GM19397 (cell line): ENCODE measurements around the gene ABCF2.

Source experiments
- ATAC-seq: cut with Tn5 transposase; IDR thresholded peaks from one replicate; pipeline ENCODE4 v1.9.1; 2021; ENCODE audit warnings: mild to moderate bottlenecking, moderate library complexity; ENCODE audit not compliant: unreplicated experiment

Gene ABCF2

DNA sequence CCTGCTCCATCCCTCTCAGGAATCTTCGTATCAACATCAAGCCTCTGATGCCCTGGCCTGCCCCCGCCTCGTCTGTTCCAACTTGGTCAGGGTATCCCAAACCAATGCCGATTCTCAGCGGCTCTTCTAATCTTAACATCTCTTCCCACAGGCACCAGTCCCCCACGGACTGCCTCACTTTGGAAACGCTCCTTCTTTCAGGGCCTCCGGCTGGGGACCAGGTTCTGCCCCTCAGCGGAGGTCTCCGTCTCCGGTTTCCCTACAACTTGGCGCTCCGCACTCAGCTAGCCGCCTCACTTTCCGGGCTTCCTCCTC is 488 bp downstream of the ABCF2 start:
- no peak for ATAC-seq

DNA sequence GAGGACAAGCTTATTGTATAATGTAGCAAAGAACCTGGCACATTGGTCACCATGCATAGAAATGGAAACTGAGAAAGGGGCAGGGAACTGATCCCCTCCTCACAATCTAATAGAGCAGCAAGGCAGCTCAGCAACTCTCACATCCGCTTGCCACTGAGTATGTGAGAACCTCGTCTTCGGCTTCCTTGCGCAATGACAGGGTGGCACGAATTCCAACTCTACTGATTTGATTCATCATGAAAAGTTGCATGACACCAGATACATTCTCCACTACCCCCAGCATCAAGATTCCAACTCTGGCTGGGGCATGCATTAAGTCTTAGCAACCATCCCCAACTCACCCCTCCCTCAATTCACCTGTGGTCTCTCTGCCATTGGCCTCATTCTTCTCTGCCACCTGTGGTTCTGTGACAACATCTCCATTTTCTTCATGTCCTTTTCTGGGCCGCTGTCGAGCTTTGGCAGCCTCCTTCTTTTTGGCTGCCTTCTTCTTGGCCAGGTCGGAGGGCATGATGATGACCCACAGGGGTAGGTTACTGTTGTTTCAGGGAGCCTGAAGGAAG is 976 bp downstream of the ABCF2 start:
- no peak for ATAC-seq

DNA sequence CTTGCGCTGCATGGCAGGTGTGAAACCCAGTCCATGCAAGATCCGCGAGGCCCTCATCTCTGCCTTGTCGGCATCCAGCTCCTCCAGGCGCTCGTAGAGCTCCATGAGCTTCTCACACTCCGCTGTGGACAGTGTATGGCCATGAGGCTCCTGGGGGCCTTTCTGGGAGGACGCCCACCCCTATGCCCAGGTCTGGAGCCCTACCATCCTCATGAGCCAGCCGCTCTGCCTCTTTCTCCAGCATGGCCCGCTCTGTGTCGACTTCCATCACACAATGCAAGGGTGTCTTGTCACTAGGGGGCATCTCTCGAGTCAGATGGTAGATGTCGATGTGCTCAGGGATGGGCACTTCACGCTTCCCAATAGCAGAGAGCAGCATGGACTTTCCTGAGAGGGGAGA is 3.3 kb downstream of the ABCF2 start:
- ATAC-seq: no peak

DNA sequence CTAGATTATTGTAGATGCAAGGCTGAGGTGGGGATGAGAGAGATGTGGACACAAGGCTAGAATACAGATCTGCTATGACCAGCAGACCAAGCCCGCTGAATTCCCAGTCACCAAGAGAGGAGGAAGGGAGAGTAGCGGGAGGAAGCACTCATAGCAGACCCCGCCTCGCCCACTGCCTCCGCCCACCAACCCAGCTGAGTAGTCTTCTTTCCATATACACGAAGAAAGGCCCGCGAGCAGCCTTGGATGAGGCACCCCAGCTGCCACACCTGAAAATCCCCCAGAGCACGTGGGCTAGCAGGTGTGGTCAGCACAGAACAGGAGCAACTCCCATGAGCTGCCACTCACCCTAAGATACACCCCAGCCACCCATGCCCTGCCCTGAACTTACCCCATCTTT is 8.8 kb downstream of the ABCF2 start:
- no peak for ATAC-seq

GRCh38 chr7:151215396-151215795 is 11.6 kb downstream of the ABCF2 start:
- ATAC-seq: no peak

DNA sequence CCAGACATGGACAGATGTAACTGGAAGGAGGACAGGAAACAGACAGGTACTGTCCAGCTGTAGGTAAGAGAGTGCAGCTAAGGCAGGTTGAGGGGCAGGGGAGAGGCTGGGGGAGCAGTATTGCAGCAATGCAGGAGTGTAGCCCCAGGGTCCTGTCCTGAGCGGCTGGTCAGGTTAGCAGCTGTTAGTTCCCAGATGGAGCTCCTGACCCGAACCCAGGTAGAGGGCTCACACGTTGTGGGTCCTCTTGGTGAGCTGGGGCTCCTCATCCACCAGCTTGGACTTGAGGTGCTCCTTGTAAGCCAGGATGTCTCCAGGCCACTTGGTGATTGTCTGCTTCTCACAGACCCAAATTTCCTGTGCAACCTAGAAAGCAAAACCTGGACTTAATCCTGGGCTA is 13.2 kb downstream of the ABCF2 start:
- no peak for ATAC-seq

DNA sequence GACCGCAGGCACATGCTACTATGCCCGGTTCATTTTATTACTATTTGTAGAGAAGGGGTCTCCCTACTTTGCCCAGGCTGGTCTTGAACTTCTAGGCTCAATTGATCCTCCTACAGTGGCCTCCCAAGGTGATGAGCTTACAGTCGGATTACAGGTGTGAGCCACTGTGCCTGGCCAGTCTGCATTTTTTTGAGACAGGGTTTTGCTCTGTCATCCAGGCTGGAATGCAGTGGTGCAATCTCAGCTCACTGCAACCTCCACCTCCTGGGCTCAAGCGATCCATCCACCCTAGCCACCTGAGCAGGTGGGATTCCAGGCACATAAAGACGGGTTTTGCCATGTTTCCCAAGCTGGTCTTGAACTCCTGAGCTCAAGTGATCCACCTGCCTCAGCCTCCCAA is 14.4 kb downstream of the ABCF2 start:
- ATAC-seq: no peak

GRCh38 chr7:151211155-151211772 is 15.7 kb downstream of the ABCF2 start:
- no peak for ATAC-seq

DNA sequence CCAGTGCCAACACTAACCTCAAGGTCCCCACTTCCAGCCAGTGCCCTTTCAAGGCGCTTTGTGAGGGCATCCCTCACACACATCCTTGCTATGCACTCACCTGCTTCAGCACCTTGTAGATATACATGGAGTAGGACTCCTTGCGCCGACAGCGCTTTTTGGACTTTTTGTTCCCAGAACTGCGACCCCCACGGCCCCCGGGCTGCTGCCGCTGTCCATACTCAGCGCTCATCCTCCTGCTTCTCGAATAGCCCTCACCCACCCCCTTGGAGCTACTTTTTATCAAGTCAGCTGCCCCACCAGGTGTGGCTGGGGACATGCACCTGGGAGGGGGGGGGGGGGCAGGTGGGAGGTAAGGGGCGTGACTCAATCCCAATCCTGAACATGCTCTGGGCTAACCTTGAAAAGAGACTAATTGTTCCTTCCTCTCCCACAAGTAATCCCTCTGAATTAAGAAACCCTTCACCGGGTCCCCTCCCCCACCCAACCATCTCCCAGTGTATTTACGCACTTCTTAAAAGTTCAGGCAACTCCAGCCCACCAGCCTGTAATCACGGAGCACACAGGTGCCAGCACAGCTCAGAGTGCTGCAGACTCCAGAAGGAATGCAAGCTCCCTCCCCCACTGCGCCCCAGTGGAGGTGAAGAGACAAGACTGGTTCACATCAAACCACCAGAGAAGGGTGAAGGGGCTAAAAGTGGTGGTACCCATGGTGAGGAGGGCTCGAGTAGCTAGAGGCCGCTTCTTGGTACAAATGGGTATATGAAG is 16.7 kb downstream of the ABCF2 start, which contains the start of gene H2BK1:
TSS of gene H2BK1 (minus strand) at position 402 of the 768 bp plus-strand sequence. CDS start at position 232, 170 bp downstream.
- ATAC-seq: no peak

GRCh38 chr7:151209588-151209987 is 17.4 kb downstream of the ABCF2 start:
- no peak for ATAC-seq

- ATAC-seq: no peak
Observed at GRCh38 chr7:151208253-151208862, 18.6 kb downstream of the ABCF2 start.

GRCh38 chr7:151207804-151208203 is 19.2 kb downstream of the ABCF2 start:
- ATAC-seq: no peak

DNA sequence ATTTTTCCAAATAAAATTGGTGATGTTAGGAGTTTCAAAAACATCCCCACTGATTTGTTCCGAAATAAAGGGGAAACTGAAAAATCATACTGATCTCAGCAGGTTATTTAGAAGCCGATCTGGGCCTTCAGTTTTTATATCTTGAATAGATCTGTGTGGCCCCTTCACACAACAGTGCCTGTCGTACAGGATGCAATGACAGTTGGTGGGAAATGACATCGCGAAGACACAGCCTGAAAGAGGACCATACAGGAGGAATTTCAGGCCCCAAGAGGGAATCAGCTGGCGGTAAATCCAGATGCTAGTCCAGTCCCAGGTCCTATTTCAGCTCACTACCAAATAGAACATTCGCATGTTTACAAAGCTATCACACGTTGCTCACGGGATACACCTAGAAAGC is 19.7 kb downstream of the ABCF2 start:
- ATAC-seq: no peak

DNA sequence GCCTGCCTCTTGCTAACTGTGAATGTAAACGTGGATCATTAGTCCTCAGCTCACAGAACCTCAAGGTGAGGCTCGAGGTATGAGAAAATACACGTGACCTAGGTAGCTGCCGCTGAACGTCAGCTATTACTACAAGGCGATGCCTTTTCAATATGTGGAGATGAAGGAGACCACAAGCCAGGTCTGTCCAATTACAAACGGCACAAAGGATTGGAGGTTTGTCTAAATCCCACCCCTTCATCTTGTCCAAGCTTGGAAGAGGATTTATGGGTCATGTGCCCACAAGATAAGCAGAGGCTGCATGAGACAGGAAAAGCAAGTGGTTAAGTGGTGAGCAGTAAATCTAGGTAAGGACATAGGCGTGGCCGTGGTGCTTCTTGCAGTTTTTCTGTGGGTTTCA is 20.1 kb downstream of the ABCF2 start:
- no peak for ATAC-seq

DNA sequence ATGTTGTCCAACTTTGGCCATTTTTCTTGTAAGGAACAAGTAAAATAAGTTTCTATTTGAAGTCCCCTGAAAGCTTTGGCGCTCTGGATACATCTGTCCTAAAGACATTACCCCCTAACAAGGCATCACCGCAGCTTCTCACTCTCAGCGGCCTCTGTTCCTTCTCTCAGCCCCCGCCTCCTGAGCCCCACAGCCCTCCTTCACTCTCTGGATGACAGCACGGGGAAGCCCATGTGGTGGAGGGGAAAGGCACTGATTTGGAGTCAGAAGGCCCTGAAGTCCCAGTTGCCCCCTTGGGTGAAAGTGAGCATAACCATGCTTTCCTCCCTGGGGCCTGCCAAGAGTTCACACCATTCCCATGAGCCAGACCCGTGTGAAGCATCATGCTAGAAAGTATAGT is 21.3 kb downstream of the ABCF2 start:
- ATAC-seq: no peak

DNA sequence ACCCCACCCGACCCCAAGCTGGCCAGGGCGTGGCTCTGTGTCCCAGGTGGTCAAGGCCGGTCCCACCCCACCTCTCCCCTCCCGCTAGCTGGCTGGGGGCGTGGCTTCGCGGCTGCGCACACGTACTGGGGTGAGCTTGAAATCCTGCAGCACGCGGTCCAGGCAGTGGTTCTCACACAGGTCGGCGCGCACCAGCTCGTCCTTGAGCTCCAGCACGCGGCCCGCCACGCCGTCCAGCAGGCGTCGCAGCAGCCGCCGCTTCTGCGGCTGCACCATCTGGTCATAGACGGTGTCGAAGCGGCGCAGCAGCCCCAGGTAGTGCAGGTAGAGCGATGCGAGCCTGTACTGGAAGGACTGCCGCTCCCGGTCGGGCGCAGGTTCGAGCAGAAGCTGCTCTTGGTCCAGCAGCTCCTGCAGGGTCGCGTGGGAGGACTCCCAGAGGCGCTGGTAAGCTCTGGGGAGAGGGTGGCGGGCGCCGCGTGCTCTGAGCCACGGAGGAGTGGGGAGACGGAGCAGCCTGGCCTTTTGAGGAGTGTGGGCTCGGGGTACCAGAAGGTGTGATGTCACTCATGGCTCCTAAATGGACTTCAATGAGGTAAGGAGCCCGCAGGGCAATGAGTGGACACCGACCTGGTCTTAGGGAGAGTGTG is 22.5 kb downstream of the ABCF2 start:
- ATAC-seq: no peak

DNA sequence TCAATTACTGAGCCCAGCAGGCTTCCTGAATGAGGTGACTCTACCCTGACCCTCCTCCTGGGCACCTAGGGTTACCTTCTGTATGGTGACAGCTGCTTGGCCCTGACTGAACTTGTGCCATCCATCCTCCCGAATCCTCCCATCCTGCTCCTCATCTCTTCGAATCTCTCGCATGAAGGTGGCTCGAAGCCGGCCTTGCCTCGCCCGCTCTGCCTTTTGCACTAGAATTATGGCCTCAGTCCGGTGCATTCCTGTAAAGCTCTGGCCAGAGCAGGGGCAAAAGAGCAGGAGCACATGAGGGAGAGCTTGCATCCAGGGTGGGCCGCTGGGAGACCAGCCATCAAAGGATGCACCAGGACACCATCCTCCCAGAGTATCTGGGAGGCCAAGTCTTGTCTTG is 24.2 kb downstream of the ABCF2 start:
- no peak for ATAC-seq

- no peak for ATAC-seq
Observed at GRCh38 chr7:151201751-151202150, 25.3 kb downstream of the ABCF2 start.

DNA sequence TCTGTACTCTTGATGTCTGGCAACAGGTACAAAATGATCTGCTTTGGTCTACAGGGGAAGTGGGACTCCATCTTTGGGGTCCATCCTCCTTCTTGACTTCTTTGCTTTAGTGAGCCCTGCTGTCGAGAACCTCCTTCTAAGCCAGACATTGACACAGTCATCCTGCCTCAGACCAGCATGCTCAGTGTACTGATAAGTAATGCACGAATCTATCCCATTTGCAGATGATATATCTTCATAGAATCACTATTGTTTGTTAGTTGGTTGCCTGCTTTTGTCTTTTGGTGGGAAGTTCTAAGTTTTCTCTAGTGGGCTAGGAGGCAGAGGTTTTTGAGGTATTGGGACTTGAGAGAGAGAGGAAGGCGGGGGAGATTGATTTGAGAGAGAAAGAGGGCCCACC is 25.7 kb downstream of the ABCF2 start:
- ATAC-seq: no peak

DNA sequence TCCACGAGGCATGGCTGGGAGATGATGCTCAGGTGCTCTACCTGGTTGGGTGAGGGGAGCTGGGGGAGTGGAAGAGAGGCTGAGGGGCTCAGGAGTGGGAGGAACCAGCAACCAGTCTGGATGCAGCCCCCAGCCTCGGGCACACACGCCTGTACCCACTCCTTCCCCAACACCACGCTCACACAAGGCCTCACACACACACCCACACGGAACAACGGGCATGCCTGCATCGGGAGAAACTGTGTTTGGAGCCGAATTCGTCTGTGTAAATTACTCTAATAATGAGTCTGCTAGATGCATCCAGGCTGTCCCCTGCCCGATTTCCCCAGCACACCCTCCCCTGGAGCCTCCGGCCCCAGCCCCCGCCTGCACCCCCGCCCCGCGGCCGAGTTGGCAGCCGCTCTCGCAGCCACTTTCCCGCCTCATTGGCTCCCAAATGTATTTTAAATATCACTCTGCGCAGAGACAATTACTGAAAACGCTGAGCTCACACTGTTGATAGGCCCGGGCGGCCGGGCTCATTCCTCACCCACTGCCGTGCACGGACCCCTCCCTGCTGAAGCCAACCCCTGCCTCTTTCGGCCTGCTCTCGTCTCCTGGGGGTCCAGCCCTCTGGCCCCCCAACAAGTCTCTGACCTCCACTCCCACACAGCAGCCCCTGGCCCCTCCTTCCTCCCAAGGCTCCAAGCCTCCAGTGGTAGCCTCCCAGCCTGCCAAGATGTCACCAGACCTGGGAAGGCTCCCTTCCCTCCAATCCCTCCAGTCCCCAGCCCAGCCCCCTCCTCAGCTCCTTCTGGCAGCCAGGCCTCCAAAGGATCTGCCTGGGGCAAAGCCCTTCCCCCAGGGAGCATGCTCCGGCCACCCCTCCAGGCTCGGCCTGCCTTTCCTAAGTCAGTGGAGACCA is 27.8 kb downstream of the ABCF2 start:
- ATAC-seq: no peak

DNA sequence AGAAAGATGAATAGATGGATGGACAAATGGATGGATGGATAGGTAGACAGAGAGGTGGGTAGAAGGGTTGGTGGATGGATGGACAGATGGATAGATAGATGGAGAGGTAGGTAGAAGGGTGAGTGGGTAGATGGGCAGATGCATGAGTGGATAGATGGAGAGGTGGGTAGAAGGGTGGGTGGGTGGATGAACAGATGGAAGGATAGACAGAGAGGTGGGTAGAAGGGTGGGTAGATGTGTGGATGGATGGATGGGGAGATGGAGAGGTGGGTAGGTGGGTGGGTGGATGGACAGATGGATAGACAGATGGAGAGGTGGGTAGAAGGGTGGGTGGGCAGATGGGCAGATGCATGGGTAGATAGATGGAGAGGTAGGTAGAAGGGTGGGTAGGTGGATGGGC is 29.1 kb downstream of the ABCF2 start:
- no peak for ATAC-seq
